Activated T-helper 1 cell treated with anti-CD3 and anti-CD28 coated beads, Interleukin-12 subunit alpha, Interleukin-12 subunit beta, Interleukin-2, Interleukin-4 antibody, amounts not matched to agents 30 ng/mL and 10 ng/mL and 1 ng/mL, durations not matched to agents 14 hours and 24 hours and 36 hours (primary cell): ENCODE data around the gene SMAD6. TPM values are rescaled to one million over a fixed set of nuclear protein-coding genes. Genes with fewer than 3 reads are reported as not detected.
A peak's percentile ranks its signal among the peaks of the same experiment; 100 is the strongest.

ENCODE experiments used
- DNase-seq: peaks from one replicate; pipeline ENCODE4 v3.0.0; 2021; ENCODE audit warnings: low spot score
- H3K27ac Mint-ChIP-seq: one replicate; pipeline ENCODE4 v1.8.0; 2021; ENCODE audit warnings: mild to moderate bottlenecking, mixed read lengths
- H3K27me3 Mint-ChIP-seq: one replicate; pipeline ENCODE4 v1.8.0; 2022; ENCODE audit warnings: mild to moderate bottlenecking, moderate library complexity, mixed read lengths; ENCODE audit not compliant: insufficient read depth
- H3K36me3 Mint-ChIP-seq: one replicate; pipeline ENCODE4 v1.8.0; 2021; ENCODE audit warnings: low read depth, mixed read lengths
- H3K4me1 Mint-ChIP-seq: one replicate; pipeline ENCODE4 v1.8.0; 2021; ENCODE audit warnings: low read depth, mixed read lengths
- H3K4me3 Mint-ChIP-seq: one replicate; pipeline ENCODE4 v1.8.0; 2021; ENCODE audit warnings: mild to moderate bottlenecking, moderate library complexity, mixed read lengths
- H3K9me3 Mint-ChIP-seq: one replicate; pipeline ENCODE4 v1.8.0; 2021; ENCODE audit warnings: mixed read lengths
- intact Hi-C: fragments of 100-400 bp; cut with micrococcal nuclease; formaldehyde crosslinking; loops from one replicate; pipeline ENCODE4 v1.15.1; 2024
- total RNA-seq: library from RNA; stranded (reverse); gene quantifications from 2 replicates; pipeline ENCODE4 v1.2.3, GENCODE V29; 2022

Gene SMAD6
- total RNA-seq, 1 donor from 2014 or later, result 0.34 TPM

- H3K4me3 Mint-ChIP-seq, result no peak overlapping the region
- peaks cover 33% of the 10 kb centered on the region for H3K27me3 Mint-ChIP-seq
- H3K36me3 Mint-ChIP-seq, result no peaks in the 10 kb centered on the region
- H3K9me3 Mint-ChIP-seq, result no peaks in the 10 kb centered on the region
- no peak for DNase-seq
- intact Hi-C loops, result no loop called here
- peaks cover 8% of the 10 kb centered on the region for H3K4me1 Mint-ChIP-seq
- H3K27ac Mint-ChIP-seq, result no peak overlapping the region
These were observed 63.6 kb downstream of the SMAD6 start for GRCh38 chr15:66765478-66766281.

DNA sequence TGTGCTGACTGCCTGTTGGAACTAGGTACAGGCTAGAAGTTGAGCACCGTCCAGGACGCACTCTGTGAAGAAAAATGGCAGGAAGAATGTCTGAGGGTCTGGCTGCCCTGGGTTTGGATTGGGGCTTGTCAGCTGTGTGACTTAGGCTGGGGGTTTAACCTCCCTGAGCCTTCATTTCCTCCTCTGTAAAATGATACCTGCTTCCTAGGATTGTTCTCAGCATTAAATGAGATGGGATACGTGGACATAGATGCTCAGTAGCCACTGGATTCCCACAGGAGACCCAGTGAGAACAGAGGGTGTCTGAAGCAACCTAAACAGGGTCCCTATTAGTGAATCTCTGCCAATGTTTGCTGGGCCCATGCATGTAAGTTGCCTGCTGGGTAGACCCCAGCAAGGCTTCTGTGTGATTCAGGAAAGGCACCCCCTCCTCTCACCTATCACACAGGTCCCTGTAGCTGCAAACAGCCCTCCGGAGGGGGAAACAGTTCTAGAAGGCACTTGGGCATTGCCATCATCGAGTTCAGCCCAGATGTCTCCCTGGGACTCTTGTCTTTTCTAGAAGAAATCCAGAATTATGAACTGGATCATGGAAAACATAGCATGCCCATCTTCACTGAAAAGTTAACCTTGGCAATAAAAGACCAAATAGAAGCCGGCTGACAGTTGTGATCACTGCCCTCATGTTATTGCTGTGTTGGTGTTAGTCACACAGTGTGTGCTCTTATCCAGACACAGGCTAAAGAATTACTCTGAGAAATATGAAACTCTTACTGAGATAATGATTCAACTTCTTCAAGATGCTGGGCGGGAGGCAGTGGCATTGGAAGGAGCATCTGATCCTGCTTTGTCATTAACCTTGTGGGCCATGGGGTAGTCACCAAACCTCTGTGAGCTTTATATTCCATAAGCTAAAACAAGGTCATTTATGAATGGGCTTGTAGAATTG, 64.5 kb downstream of the SMAD6 start:
- Mint-ChIP-seq H3K4me1 (peaks cover 8% of the 10 kb centered on the region), H3K4me3 (no peak overlapping the region), H3K27ac (no peak overlapping the region), H3K36me3 (no peaks in the 10 kb centered on the region), H3K27me3 (peaks cover 33% of the 10 kb centered on the region), H3K9me3 (no peaks in the 10 kb centered on the region)
- DNase-seq, result no peak
- intact Hi-C loops, result no loop called here

DNA sequence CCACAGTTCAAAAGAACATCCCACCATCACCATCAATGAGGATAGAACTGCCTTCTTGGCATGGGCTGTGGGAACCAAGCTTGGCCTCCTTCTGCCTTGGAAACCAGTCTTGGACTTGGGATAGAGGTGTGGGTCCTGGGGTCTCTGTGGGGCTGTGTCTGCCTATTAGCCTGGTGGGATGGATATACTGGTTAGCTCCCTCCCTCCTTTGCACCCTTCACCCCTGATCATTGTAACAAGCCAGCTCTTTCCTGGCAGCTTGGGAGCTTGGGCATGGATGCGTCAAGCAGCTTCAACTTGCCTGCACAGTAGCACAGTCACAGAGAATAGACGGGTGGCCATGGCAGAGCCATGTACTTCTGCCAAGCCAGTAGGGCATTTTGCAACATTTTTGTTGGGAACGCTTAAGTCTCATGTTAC, 65.2 kb downstream of the SMAD6 start:
- peaks cover 8% of the 10 kb centered on the region for H3K4me1 Mint-ChIP-seq
- no peak overlapping the region for H3K4me3 Mint-ChIP-seq
- no peak for DNase-seq
- H3K27ac Mint-ChIP-seq, result no peak overlapping the region
- intact Hi-C loops, result no loop called here
- H3K36me3 Mint-ChIP-seq, result no peaks in the 10 kb centered on the region
- peaks cover 28% of the 10 kb centered on the region for H3K27me3 Mint-ChIP-seq
- H3K9me3 Mint-ChIP-seq, result no peaks in the 10 kb centered on the region

- no peak overlapping the region for H3K4me3 Mint-ChIP-seq
- intact Hi-C loops, result no loop called here
- H3K27me3 Mint-ChIP-seq, result peaks cover 23% of the 10 kb centered on the region
- H3K4me1 Mint-ChIP-seq, result peaks cover 8% of the 10 kb centered on the region
- H3K27ac Mint-ChIP-seq, result no peak overlapping the region
- H3K9me3 Mint-ChIP-seq, result no peaks in the 10 kb centered on the region
- no peak for DNase-seq
- no peaks in the 10 kb centered on the region for H3K36me3 Mint-ChIP-seq
These were observed 67.0 kb downstream of the SMAD6 start for GRCh38 chr15:66768987-66769386.

DNA sequence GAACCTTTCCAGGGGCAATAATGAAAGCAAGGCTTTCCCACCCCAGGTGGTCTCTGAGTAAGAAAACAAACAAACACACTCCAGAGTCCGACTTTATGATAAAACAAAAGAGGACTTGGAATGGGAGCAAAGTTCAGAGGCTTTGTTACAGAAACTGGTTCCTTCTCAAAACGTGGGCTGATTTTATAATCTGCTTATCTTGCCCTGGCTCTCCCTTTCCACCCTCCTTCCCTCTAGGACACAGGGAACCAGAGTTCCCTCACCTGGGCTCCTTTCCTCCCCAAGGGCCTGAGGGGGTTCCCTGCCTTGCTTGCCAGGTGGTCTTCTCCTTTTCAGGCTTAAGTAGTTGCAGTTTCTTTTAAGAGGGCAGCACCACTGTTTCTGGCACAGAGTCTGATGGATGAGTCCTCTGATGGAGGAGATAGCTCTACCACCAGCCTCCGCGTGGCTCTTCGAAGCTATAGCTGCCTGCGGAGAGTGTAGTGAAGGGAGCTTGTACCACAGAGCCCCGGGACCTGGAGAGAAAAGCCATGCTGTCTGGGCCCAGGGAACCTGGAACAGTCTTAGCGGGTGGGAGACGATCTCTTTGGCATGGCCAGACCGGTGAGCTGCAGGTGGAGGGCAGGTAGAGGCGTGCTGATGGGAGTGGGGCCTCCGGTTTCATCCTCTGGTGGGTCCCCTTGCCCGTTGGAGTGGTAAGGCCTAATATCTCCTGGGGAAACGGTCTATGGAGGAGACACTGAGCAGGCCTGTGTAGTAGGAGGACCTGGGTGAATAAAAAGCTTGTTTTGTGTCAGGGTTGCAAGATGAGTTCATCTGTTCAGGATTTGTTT, 68.7 kb downstream of the SMAD6 start:
- H3K4me3 Mint-ChIP-seq, result no peak overlapping the region
- H3K27ac Mint-ChIP-seq, result no peak overlapping the region
- intact Hi-C loops, result loop anchor here (5.0 kb wide), 1 partner anchor 168 kb away; no protein-coding TSS in a partner anchor
- peaks cover 3% of the 10 kb centered on the region for H3K4me1 Mint-ChIP-seq
- no peaks in the 10 kb centered on the region for H3K36me3 Mint-ChIP-seq
- no peaks in the 10 kb centered on the region for H3K9me3 Mint-ChIP-seq
- no peak for DNase-seq
- peaks cover 15% of the 10 kb centered on the region for H3K27me3 Mint-ChIP-seq

- intact Hi-C loops, result loop anchor here (5.0 kb wide), 1 partner anchor 169 kb away; no protein-coding TSS in a partner anchor
- peaks cover 10% of the 10 kb centered on the region for H3K27me3 Mint-ChIP-seq
- no peaks in the 10 kb centered on the region for H3K4me1 Mint-ChIP-seq
- no peak for DNase-seq
- no peaks in the 10 kb centered on the region for H3K36me3 Mint-ChIP-seq
- H3K27ac Mint-ChIP-seq, result no peak overlapping the region
- H3K9me3 Mint-ChIP-seq, result no peaks in the 10 kb centered on the region
- H3K4me3 Mint-ChIP-seq, result no peak overlapping the region
These were observed 69.3 kb downstream of the SMAD6 start for GRCh38 chr15:66771351-66771650.

- intact Hi-C loops, result loop anchor here (5.0 kb wide), 1 partner anchor 170 kb away; no protein-coding TSS in a partner anchor
- H3K27me3 Mint-ChIP-seq, result peaks cover 2% of the 10 kb centered on the region
These were observed 70.6 kb downstream of the SMAD6 start for GRCh38 chr15:66772604-66773128.

GRCh38 chr15:66773129-66773873, 71.3 kb downstream of the SMAD6 start:
- peaks cover 2% of the 10 kb centered on the region for H3K27me3 Mint-ChIP-seq
- intact Hi-C loops, result loop anchor here (5.0 kb wide), 1 partner anchor 171 kb away; no protein-coding TSS in a partner anchor

More at GRCh38 chr15:66772604-66773128, 70.6 kb downstream of the SMAD6 start:
- Mint-ChIP-seq H3K4me3 (no peak overlapping the region), H3K27ac (no peak overlapping the region), H3K4me1 (no peaks in the 10 kb centered on the region), H3K9me3 (no peaks in the 10 kb centered on the region), H3K36me3 (no peaks in the 10 kb centered on the region)
- no peak for DNase-seq

DNA sequence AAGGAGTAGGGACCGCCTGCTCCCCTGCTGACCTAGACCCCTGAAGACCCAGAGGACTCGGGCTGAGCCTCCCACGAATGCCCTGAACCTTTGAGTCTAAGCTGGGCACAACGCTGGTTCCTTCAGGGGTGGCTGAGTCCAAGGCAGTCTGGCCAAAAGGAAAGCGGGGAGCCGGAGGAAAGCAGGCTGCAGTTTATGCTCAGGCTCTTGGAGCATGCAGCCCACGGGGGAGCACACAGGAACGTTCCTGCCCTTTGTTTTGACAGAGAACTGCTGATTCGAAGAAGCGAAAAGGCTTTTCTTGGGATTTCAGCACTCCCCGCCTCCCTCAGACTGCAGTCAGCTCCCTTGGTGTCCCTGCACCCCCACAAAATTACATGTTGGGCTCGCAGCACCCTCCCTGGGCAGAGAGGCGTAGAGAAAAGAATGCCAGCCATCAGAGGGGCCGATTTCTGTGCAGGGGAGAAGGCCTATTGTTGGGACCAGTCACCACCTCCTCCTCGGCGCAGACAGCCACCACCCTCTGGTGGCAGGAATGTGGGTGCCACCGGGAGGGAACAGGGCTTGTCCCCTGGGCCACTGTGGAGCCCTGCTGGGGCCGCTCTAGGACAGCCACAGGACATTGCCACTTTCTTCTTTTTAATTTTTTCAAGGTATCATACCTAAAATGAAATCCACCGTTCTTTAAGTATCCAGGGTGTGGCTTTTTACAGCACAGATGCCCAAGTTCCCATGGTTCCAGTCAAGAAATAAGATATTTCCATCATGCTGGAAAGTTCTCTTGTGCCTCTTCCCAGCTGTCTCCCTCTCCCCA, 72.2 kb downstream of the SMAD6 start:
- intact Hi-C loops, result loop anchor here (1.0 to 5.0 kb wide), 2 partner anchors 155 to 172 kb away; no protein-coding TSS in a partner anchor
- H3K36me3 Mint-ChIP-seq, result no peaks in the 10 kb centered on the region
- H3K4me1 Mint-ChIP-seq, result no peaks in the 10 kb centered on the region
- DNase-seq, result peak; percentile 14
- no peaks in the 10 kb centered on the region for H3K9me3 Mint-ChIP-seq
- H3K27me3 Mint-ChIP-seq, result peaks cover under 1% of the 10 kb centered on the region
- H3K27ac Mint-ChIP-seq, result no peak overlapping the region
- H3K4me3 Mint-ChIP-seq, result no peak overlapping the region

More at GRCh38 chr15:66773129-66773873, 71.3 kb downstream of the SMAD6 start:
- no peaks in the 10 kb centered on the region for H3K36me3 Mint-ChIP-seq
- no peak overlapping the region for H3K27ac Mint-ChIP-seq
- no peaks in the 10 kb centered on the region for H3K9me3 Mint-ChIP-seq
- no peak overlapping the region for H3K4me3 Mint-ChIP-seq
- DNase-seq, result no peak
- H3K4me1 Mint-ChIP-seq, result no peaks in the 10 kb centered on the region

DNA sequence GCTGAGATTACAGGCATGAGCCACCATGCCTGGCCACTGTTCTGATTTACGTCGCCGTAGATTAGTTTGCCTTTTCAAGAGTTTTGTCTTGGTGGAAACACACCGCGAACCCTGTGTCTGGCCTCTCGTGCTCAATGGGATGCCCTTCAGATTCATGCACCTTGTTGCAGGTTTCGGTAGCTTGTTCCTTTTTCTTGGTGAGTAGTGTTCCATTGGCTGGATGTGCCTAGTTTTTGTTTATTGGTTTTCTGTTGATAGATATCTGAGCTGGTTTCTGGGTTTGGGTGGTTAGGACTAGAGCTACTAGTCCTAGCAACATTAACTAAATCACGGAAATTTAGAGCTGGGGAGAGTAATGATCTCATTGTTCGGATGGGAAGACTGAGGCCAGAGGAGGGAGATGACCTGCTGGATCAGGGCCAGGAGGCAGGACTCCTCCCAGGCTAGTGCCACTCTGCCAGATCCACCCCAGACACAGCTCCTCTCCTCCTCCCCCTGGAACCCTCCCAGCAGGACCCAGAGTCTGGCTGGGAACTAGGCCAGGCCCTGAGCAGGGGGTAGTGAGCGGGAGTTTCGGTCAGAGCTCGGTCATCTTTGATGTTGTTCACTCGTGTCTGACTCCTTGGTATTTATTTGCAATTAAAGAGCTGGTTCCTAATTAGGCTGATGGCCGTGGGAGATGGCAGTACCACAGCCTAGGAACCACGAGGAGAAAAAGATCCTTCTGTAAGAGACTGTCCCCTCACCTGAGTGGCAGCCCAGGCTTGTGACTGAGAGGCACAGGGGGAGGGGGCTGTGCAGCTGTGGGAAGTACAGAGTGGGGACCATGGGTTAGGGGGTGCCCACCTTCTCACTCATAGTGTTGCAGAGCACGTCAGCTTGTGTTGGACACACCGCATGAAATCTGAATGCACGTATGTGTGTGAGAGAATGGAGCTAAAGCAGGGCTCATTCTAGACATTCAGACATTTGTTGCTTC, 73.4 kb downstream of the SMAD6 start:
- no peaks in the 10 kb centered on the region for H3K36me3 Mint-ChIP-seq
- no peaks in the 10 kb centered on the region for H3K9me3 Mint-ChIP-seq
- intact Hi-C loops, result no loop called here
- no peak overlapping the region for H3K4me3 Mint-ChIP-seq
- H3K27ac Mint-ChIP-seq, result no peak overlapping the region
- no peaks in the 10 kb centered on the region for H3K4me1 Mint-ChIP-seq
- H3K27me3 Mint-ChIP-seq, result no peaks in the 10 kb centered on the region
- no peak for DNase-seq
